ENCODE results near the gene TWF1.
"Not testable (repeated sequence)": the region's sequence is repeated elsewhere in the genome, so short reads cannot be mapped to it uniquely, and the experiment has no call there.

The TWF1 gene

GRCh38 chr12:43797561-43798217, 8.4 kb downstream of the TWF1 start:
- no peak for DNase-seq

DNA sequence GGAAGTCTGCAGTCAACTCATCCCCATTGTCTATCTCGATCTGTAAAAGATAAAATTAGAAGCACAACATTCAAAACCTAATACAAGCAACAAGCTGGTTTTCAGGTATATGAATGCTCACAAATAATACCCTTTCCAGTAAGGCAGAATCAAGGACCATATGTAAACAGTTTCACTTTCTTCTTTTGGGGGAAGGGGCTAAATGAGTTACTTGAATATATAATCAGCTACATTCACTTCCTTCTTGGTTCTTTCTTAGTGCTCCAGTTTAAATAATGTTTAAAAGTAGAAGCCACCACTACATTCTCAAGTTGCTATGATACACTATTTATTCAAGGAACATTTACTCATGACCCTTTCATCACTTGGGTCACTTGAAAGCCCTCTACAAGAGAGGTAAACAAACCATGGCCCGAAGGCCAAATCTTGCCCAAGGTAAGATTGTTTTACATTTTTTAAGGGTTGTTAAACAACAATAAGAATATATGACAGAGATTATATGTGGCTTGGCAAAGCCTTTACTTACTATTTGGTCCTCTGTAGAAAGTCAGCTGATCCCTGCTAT, 10.3 kb downstream of the TWF1 start:
- DNase-seq, result no peak

- no peak for DNase-seq
Observed at GRCh38 chr12:43789941-43790340, 16.2 kb downstream of the TWF1 start.

GRCh38 chr12:43786899-43787693, 19.0 kb downstream of the TWF1 start:
- no peak for DNase-seq

- DNase-seq, result no peak
Observed at GRCh38 chr12:43776498-43776897, 29.6 kb downstream of the TWF1 start.

GRCh38 chr12:43766291-43766690, 39.8 kb downstream of the TWF1 start:
- no peak for DNase-seq

- DNase-seq, result no peak
Observed at GRCh38 chr12:43764528-43764927, 41.6 kb downstream of the TWF1 start.

GRCh38 chr12:43763769-43764168, 42.3 kb downstream of the TWF1 start:
- no peak for DNase-seq

DNA sequence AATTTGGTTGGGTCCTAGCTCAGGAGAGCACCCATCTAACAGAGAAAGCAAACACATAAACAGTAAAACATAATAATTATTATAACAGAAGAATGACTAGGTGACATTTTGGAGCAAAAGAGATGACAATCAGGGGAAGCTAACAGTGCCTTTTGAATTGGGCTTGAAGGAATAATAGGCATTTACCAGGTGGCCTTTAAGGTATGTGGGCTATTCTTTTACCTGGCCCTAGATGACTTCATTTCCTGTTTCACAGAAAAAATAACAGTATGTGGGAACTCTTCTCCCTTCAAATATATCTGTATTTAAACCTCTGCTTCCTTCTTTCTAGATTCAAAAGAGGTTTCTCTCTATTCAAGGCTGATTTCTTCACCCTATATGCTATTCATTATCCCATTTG, 43.5 kb downstream of the TWF1 start:
- no peak for DNase-seq

GRCh38 chr12:43761500-43761899, 44.6 kb downstream of the TWF1 start:
- DNase-seq, result no peak

DNA sequence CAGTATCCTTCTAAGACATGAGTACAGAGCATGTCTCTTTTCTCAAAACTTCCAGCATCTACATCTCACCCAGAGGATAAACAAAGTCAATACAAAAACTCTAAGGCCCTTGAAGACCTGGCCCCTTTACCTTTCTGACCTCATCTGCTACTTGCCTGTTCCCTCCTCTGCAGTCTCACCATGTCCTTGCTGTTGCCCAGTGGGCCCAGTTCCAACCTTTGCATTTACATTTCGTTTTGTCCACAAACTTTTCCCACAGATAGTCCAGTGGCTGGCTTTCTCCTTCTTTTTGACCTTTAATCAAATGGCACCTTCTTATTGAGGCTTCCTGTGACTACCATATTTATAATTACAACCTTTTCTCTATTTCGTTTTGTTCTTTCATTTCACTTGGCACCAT, 45.7 kb downstream of the TWF1 start:
- DNase-seq, result no peak

- peak; percentile 92 for DNase-seq
Observed at GRCh38 chr12:43758728-43759563, 47.2 kb downstream of the TWF1 start, which contains the start of the genes IRAK4 and PUS7L. Gene IRAK4, plus strand, starts transcription at chr12:43758951. Its CDS starts 9,161 bp downstream, at chr12:43768112. Gene PUS7L, minus strand, starts transcription at chr12:43758790. Its CDS starts 3,545 bp downstream, at chr12:43755245.

- DNase-seq, result no peak
Observed at GRCh38 chr12:43758247-43758727, 47.8 kb downstream of the TWF1 start.

GRCh38 chr12:43754015-43754414, 52.1 kb downstream of the TWF1 start:
- no peak for DNase-seq

GRCh38 chr12:43751360-43751759, 54.8 kb downstream of the TWF1 start:
- not testable (repeated sequence) for DNase-seq

DNA sequence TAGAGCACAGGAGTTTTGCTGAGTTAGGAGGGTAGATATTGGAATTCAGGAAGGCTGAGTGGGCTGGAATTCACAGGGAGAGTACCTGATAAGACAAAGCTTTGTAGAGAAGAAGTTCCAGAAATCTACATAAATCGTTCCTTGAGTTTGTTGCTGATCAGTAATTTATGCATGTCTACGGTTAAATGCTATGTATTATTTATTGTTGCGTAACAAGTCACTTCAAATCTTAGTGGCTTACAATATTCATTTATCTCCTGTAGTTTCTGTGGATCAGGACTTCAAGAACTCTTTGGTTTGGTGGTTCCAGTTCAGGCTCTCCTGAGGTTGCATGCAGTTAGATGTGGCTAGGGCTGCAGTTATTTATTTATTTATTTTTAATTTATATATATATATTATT, 55.3 kb downstream of the TWF1 start:
- no peak for DNase-seq

GRCh38 chr12:43749016-43749415, 57.1 kb downstream of the TWF1 start:
- DNase-seq, result no peak

- DNase-seq, result no peak
Observed at GRCh38 chr12:43744826-43745225, 61.3 kb downstream of the TWF1 start.
